ENCODE data around the gene EML2.
A peak's percentile ranks its signal among the peaks of the same experiment; 100 is the strongest.

EML2 gene

DNA sequence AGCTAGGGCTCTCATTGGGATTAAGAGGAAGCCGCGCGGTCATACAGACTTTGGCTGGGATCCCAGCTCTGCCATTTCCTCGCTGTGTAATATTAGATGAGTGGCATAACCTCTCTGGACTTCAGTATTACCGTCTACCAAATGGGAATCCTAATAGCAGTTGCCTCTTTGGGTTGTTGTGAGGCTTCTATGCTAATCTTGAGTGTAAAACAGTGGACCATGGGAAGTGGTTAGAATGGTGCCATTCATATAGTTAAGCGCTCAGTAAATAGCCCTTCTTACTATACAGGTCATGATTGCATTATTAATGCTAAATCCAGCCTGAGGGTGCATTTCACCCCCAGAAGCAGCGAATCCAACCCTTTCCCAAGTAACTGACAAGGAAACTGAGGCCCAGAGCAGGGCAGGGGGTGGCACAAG lies 54.0 kb downstream of the EML2 start:
- TF ChIP-seq, protein P1, sequence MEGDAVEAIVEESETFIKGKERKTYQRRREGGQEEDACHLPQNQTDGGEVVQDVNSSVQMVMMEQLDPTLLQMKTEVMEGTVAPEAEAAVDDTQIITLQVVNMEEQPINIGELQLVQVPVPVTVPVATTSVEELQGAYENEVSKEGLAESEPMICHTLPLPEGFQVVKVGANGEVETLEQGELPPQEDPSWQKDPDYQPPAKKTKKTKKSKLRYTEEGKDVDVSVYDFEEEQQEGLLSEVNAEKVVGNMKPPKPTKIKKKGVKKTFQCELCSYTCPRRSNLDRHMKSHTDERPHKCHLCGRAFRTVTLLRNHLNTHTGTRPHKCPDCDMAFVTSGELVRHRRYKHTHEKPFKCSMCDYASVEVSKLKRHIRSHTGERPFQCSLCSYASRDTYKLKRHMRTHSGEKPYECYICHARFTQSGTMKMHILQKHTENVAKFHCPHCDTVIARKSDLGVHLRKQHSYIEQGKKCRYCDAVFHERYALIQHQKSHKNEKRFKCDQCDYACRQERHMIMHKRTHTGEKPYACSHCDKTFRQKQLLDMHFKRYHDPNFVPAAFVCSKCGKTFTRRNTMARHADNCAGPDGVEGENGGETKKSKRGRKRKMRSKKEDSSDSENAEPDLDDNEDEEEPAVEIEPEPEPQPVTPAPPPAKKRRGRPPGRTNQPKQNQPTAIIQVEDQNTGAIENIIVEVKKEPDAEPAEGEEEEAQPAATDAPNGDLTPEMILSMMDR (IDR thresholded peaks at IDR 0.05; ENCODE audit: low read depth, low read length) = no peak
- no peak for DNase-seq
- no peaks in the 10 kb centered on the region for H3K9me3 ChIP-seq
- no peaks in the 10 kb centered on the region for H3K4me1 ChIP-seq
- H3K4me3 ChIP-seq (ENCODE audit: low read depth, low read length) = peak overlapping the region; percentile 83
- no peaks in the 10 kb centered on the region for H3K36me3 ChIP-seq
- no peaks in the 10 kb centered on the region for H3K27me3 ChIP-seq

DNA sequence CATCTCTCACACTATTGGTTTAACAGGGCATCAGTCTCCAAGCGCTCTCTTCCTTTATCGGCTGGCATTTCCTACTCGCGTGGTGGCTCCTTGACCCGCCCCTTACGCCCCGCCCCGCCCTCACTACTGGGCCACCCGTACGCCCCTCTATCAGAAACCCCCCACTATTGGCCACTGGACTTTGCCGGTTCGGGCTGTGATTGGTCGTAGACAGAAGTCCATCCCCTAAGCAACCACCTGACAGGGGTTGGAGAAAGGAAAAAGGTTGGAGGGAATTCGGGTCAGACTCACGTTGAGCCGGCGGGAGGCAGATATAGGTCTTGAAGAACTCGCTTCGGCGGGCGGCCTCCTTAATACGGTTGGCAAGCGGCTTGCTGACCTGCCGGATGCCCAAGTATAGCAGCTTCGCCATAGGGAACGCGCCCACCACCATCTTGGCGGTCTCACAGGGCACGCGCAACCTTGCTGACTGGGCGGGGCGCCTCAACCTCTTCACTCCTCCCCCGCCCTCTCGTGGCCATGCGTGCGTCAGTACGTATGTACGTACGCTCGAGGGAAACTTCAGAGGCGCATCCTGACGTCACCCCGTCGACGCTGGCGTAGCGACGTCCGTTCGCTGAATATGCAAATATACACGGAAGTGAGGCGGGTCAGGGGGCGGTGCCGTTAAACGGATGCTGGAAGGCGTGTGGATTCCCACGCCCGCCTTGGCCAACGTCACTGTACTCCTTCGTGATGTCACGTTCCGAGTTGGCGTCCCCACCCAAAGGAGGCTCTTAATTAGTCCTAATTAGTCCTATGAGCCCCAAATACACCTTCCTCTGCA lies 54.7 kb downstream of the EML2 start, which contains the start of gene OPA3:
TSS of gene OPA3 (minus strand) at position 471 of the 826 bp plus-strand sequence. CDS start at position 433, 38 bp downstream.
- H3K27me3 ChIP-seq = no peaks in the 10 kb centered on the region
- H3K36me3 ChIP-seq = no peaks in the 10 kb centered on the region
- H3K9me3 ChIP-seq = no peaks in the 10 kb centered on the region
- no peaks in the 10 kb centered on the region for H3K4me1 ChIP-seq
- peak; percentile 99 for DNase-seq
- TF ChIP-seq, protein P1 (IDR thresholded peaks at IDR 0.05; ENCODE audit: low read depth, low read length) = no peak
- H3K4me3 ChIP-seq (ENCODE audit: low read depth, low read length) = peak within 1 kb of the TSS; percentile 83

DNA sequence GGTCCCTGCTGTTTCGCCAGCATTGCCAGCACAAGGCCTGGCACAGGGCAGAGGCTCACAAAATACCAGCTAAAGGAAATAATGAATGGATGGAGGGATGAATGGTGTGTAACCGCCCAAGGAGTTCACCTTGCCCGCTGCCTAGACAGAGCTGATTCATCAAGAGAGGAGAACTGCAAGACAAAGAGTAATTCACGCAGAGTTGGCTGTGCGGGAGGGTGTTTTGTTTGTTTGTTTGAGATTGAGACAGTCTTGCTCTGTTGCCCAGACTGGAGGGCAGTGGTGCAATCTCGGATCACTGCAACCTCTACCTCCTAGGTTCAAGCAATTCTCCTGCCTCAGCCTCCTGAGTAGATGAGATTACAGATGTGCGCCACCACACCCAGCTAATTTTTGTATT lies 57.6 kb downstream of the EML2 start:
- H3K27me3 ChIP-seq = no peaks in the 10 kb centered on the region
- no peaks in the 10 kb centered on the region for H3K4me1 ChIP-seq
- H3K36me3 ChIP-seq = no peaks in the 10 kb centered on the region
- no peak for DNase-seq
- H3K9me3 ChIP-seq = no peaks in the 10 kb centered on the region
- TF ChIP-seq, protein P1 (IDR thresholded peaks at IDR 0.05; ENCODE audit: low read depth, low read length) = no peak
- no peak overlapping the region for H3K4me3 ChIP-seq (ENCODE audit: low read depth, low read length)

DNA sequence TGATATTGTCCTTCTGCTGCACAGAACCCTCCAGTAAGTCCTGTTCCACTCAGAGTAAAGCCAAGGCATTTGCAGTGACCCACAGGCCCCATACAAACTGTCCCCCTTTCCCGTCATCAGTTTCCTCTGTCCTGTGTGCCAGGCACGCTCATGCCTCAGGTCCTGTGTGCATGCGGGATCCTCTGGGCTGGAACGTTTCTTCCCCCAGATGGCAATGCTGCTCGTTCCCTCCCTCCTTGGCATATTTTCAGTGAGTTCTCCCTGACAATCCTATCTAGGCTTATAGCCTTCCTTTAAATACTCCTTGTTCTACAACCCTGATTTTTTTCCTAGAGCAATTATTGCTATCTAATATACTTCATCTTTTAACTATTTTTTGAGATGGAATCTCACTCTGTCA lies 60.3 kb downstream of the EML2 start:
- Histone ChIP-seq H3K9me3 (no peaks in the 10 kb centered on the region), H3K36me3 (no peaks in the 10 kb centered on the region), H3K4me1 (no peaks in the 10 kb centered on the region), H3K27me3 (no peaks in the 10 kb centered on the region), H3K4me3 (ENCODE audit: low read depth, low read length) (no peak overlapping the region)
- DNase-seq = no peak
- TF ChIP-seq, protein P1 (IDR thresholded peaks at IDR 0.05; ENCODE audit: low read depth, low read length) = no peak

DNA sequence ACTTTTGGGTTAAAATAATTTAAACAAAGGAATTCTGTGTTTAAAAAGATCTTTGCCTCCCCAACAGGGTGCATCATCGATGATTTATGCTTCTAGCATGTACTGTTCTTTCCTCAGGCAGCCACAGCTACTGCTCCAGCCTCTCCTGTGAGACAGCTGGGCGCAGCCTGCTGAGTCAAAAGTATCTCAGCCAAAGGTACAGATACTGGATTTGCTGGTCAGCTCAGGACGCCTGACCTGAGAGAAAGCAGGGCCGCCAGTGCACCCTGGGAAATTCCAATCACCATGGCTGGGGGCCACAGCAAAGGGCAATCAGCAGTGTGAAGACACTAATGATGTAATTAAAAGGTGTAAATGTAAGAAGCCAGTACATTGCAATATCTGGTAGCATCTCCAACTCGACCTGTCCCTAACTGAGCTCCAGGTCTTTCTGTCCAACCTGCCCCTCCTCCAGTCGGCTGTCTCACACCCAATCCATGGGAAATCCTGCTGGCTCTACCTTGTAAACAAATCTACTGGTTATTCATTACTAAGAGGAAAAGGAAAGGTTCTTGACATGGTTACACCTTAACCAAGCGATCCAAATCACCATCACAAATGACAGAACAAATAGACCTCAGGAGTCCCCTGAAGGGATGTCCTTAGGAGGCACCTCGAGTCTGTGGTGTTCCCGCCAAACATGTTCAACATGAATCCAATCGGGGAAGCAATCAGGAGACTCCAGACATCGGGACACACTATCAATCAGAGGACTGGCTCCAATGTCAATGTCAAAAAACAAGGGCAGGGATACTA lies 61.9 kb downstream of the EML2 start:
- DNase-seq = no peak
- no peaks in the 10 kb centered on the region for H3K4me1 ChIP-seq
- H3K9me3 ChIP-seq = no peaks in the 10 kb centered on the region; the same call in 1 of the 2 replicates
- TF ChIP-seq, protein P1 (IDR thresholded peaks at IDR 0.05; ENCODE audit: low read depth, low read length) = no peak
- H3K4me3 ChIP-seq (ENCODE audit: low read depth, low read length) = no peak overlapping the region
- H3K36me3 ChIP-seq = no peaks in the 10 kb centered on the region
- H3K27me3 ChIP-seq = no peaks in the 10 kb centered on the region
